ENCODE data around the gene MPG.

GRCh38 chr16:63998-64913 is 13.8 kb upstream of the MPG start:
- TF ChIP-seq CTCF (optimal IDR thresholded peaks at IDR 0.05 in 1 of 3, IDR thresholded peaks at IDR 0.05 in 1 of 3, conservative IDR thresholded peaks at IDR 0.05 in 1 of 3; ENCODE audit: extremely low read depth in 1 of 3, insufficient read depth in 2 of 3, low read length in 3 of 3) (no peak), EZH2 (IDR thresholded peaks at IDR 0.05; ENCODE audit: low read length) (no peak)

Measured in keratinocyte (primary cell).